Adrenal gland (tissue), 5 donors: ENCODE measurements around the gene MAP3K20.

Experiments used
- CTCF ChIP-seq, 6 experiments: fragments of 450-650 bp in 4 of 6; fragments of 200-600 bp in 2 of 6; sonication (generic) in 1 of 6; IDR thresholded peaks; 1 replicate in 5 of 6; 2 replicates in 1 of 6; pipeline versions ENCODE4 v1.5.1 to v1.8.0; 2016 to 2021; ENCODE audit warnings: antibody characterized with exemption in 6 of 6, mild to moderate bottlenecking in 2 of 6, moderate library complexity in 1 of 6
- POLR2A ChIP-seq, 2 donors: fragments of 450-650 bp; IDR thresholded peaks; one replicate each; pipeline ENCODE4 v1.6.1; 2017; ENCODE audit warnings: antibody characterized with exemption in 2 of 2, mild to moderate bottlenecking in 2 of 2, moderate library complexity in 1 of 2
- donor health status: DM: no; HTN: no; CAD: no.

GRCh38 chr2:173026479-173026878 lies 49.2 kb upstream of the MAP3K20 start:
- TF ChIP-seq CTCF (IDR thresholded peaks at IDR 0.05) (no peak), POLR2A (IDR thresholded peaks at IDR 0.05) (no peak)
